Stomach (tissue), 9 donors: ENCODE results near the gene ADARB2. TPM values are rescaled to one million over a fixed set of nuclear protein-coding genes. Genes with fewer than 3 reads are reported as not detected.

Experiments
- DNase-seq, 2 donors: peaks; one replicate each; pipeline versions ENCODE4 v3.0.0 to v3.0.0-alpha.2; 2013 to 2019
- H3K27ac ChIP-seq, 5 donors: fragments of 200-600 bp in 4 of 5; sonication (generic) in 4 of 5; one replicate each; pipeline ENCODE4 v1.5.1; 2013 to 2019; ENCODE audit warnings: mild to moderate bottlenecking in 1 of 5, moderate library complexity in 1 of 5
- H3K27me3 ChIP-seq, 3 donors: fragments of 200-600 bp; sonication (generic); one replicate each; pipeline ENCODE4 v1.5.1; 2017 to 2019; ENCODE audit warnings: mixed run types in 1 of 3
- H3K36me3 ChIP-seq, 4 donors: fragments of 200-600 bp; sonication (generic); 1 replicate in 3 of 4; 2 replicates in 1 of 4; pipeline ENCODE4 v1.5.1; 2016 to 2019
- H3K4me1 ChIP-seq, 4 donors: fragments of 200-600 bp; sonication (generic); one replicate each; pipeline ENCODE4 v1.5.1; 2016 to 2019
- H3K4me3 ChIP-seq, 4 donors: fragments of 200-600 bp; sonication (generic) in 3 of 4; one replicate each; pipeline ENCODE4 v1.5.1; 2016 to 2019; ENCODE audit warnings: mild to moderate bottlenecking in 1 of 4
- H3K9me3 ChIP-seq, 4 donors: fragments of 200-600 bp; sonication (generic); one replicate each; pipeline ENCODE4 v1.5.1; 2016 to 2019
- CTCF ChIP-seq, 7 experiments: fragments of 450-650 bp in 4 of 7; fragments of 200-600 bp in 3 of 7; sonication (generic) in 3 of 7; IDR thresholded peaks; one replicate each; pipeline ENCODE4 v1.5.1; 2016 to 2019; ENCODE audit warnings: antibody characterized with exemption in 7 of 7, control low read depth in 2 of 7, mild to moderate bottlenecking in 1 of 7
- EP300 ChIP-seq: sonication (generic); formaldehyde crosslinking; IDR thresholded peaks from one replicate; pipeline ENCODE4 v1.6.1; 2017; ENCODE audit warnings: antibody characterized with exemption
- POLR2A ChIP-seq, 4 donors: fragments of 450-650 bp; IDR thresholded peaks; one replicate each; pipeline ENCODE4 v1.6.1; 2016; ENCODE audit warnings: antibody characterized with exemption in 4 of 4, control low read depth in 2 of 4, mild to moderate bottlenecking in 1 of 4, moderate library complexity in 1 of 4
- POLR2AphosphoS5 ChIP-seq, 3 donors: sonication (generic); formaldehyde crosslinking; IDR thresholded peaks; one replicate each; pipeline ENCODE4 v1.6.1; 2016; ENCODE audit warnings: antibody characterized with exemption in 3 of 3
- WGBS, 5 donors: extraction: QIAGEN DNeasy Blood & Tissue Kit in 3 of 5; methylation state at CpG; one replicate each; pipeline versions ENCODE4 v1.1.5 to v1.1.7; 2013 to 2018; 5-methylcytosine and 5-hydroxymethylcytosine counted together
- intact Hi-C: fragments of 100-400 bp; cut with DNase I; formaldehyde crosslinking; loops from one replicate; pipeline ENCODE4 v1.15.1; 2023; ENCODE audit warnings: low total_unique reads
- polyA plus RNA-seq, 3 donors: library from polyadenylated mRNA; stranded (reverse); fragments of 200-250 nt; gene quantifications; one replicate each; pipeline ENCODE4 v1.2.3, GENCODE V29; 2013
- total RNA-seq, 5 donors: library from RNA; depleted of rRNA; stranded (reverse); fragments of >200 nt; gene quantifications; one replicate each; pipeline versions ENCODE4 v1.1.0 to v1.2.3, GENCODE V29; 2014 to 2016
- donor health status: healthy with polysubstance abuse.
- donor health status: Bipolar disorder and iron deficiency.
- donor health status: healthy.

ADARB2 gene
- total and polyA plus RNA-seq, 8 donors = 0.55 to 4.1 (median 1.4) TPM; not detected in 1

GRCh38 chr10:1646332-1646731 is 91.0 kb downstream of the ADARB2 start:
- Histone ChIP-seq H3K4me3 (no peak overlapping the region), H3K4me1 (no peaks in the 10 kb centered on the region), H3K9me3 (no peaks in the 10 kb centered on the region), H3K27me3 (peaks cover 0 to 35% (median 0%) of the 10 kb centered on the region in 3 donors), H3K27ac (no peak overlapping the region), H3K36me3 (no peaks in the 10 kb centered on the region)
- intact Hi-C loops = no loop called here
- 64 to 80% (median 68%) methylated on average over 5 of the region's 5 CpGs for WGBS, 5 donors
- DNase-seq = no peak
- TF ChIP-seq POLR2A (IDR thresholded peaks at IDR 0.05) (no peak), CTCF (IDR thresholded peaks at IDR 0.05) (no peak), EP300 (no peak), POLR2AphosphoS5 (IDR thresholded peaks at IDR 0.05) (no peak)

GRCh38 chr10:1645896-1646295 is 91.4 kb downstream of the ADARB2 start:
- 61 to 76% (median 65%) methylated on average over 4 of the region's 4 CpGs for WGBS, 5 donors
- no peak for DNase-seq
- no peak overlapping the region for H3K27ac ChIP-seq
- no peaks in the 10 kb centered on the region for H3K36me3 ChIP-seq
- peaks cover 0 to 35% (median 0%) of the 10 kb centered on the region in 3 donors for H3K27me3 ChIP-seq
- TF ChIP-seq EP300 = no peak
- no peak for TF ChIP-seq POLR2AphosphoS5 (IDR thresholded peaks at IDR 0.05)
- no peak for TF ChIP-seq POLR2A (IDR thresholded peaks at IDR 0.05)
- H3K9me3 ChIP-seq = no peaks in the 10 kb centered on the region
- intact Hi-C loops = no loop called here
- no peak overlapping the region for H3K4me3 ChIP-seq
- no peaks in the 10 kb centered on the region for H3K4me1 ChIP-seq

- WGBS, 5 donors = 73 to 84% (median 77%) methylated on average over 15 of the region's 15 CpGs
- DNase-seq = no peak
- H3K27ac ChIP-seq = no peak overlapping the region
- peaks cover 0 to 35% (median 0%) of the 10 kb centered on the region in 3 donors for H3K27me3 ChIP-seq
- no peaks in the 10 kb centered on the region for H3K9me3 ChIP-seq
- intact Hi-C loops = no loop called here
- no peak for TF ChIP-seq POLR2A (IDR thresholded peaks at IDR 0.05)
- no peak for TF ChIP-seq EP300
- TF ChIP-seq POLR2AphosphoS5 (IDR thresholded peaks at IDR 0.05) = no peak
- TF ChIP-seq CTCF (IDR thresholded peaks at IDR 0.05) = no peak
- H3K36me3 ChIP-seq = no peaks in the 10 kb centered on the region
- no peak overlapping the region for H3K4me3 ChIP-seq
- H3K4me1 ChIP-seq = no peaks in the 10 kb centered on the region
Observed at GRCh38 chr10:1644191-1644711, 93.1 kb downstream of the ADARB2 start.

- Histone ChIP-seq H3K27ac (no peak overlapping the region), H3K27me3 (peaks cover 0 to 35% (median 0%) of the 10 kb centered on the region in 3 donors), H3K4me1 (no peaks in the 10 kb centered on the region), H3K4me3 (no peak overlapping the region), H3K36me3 (no peaks in the 10 kb centered on the region), H3K9me3 (no peaks in the 10 kb centered on the region)
- whole genome bisulfite sequencing, 5 donors = 50 to 65% (median 53%) methylated on average over 9 of the region's 9 CpGs
- intact Hi-C loops = no loop called here
- DNase-seq = no peak
- no peak for TF ChIP-seq POLR2AphosphoS5 (IDR thresholded peaks at IDR 0.05)
- TF ChIP-seq POLR2A (IDR thresholded peaks at IDR 0.05) = no peak
- no peak for TF ChIP-seq CTCF (IDR thresholded peaks at IDR 0.05)
- TF ChIP-seq EP300 = no peak
Observed at GRCh38 chr10:1643908-1644179, 93.5 kb downstream of the ADARB2 start.

GRCh38 chr10:1643161-1643907 is 94.0 kb downstream of the ADARB2 start:
- DNase-seq = peak in 1 of 2 donors; percentile 82
- Histone ChIP-seq H3K4me3 (no peak overlapping the region), H3K27me3 (peaks cover 0 to 35% (median 0%) of the 10 kb centered on the region in 3 donors), H3K36me3 (no peaks in the 10 kb centered on the region), H3K9me3 (no peaks in the 10 kb centered on the region), H3K4me1 (no peaks in the 10 kb centered on the region), H3K27ac (no peak overlapping the region)
- WGBS, 5 donors = 37 to 52% (median 50%) methylated on average over 11 of the region's 11 CpGs
- intact Hi-C loops = no loop called here
- TF ChIP-seq EP300 (no peak), CTCF (IDR thresholded peaks at IDR 0.05) (no peak), POLR2AphosphoS5 (IDR thresholded peaks at IDR 0.05) (no peak), POLR2A (IDR thresholded peaks at IDR 0.05) (no peak)
